B cell (primary cell): ENCODE data around the gene DGCR2. TPM values are rescaled to one million over a fixed set of nuclear protein-coding genes. Genes with fewer than 3 reads are reported as not detected.

ENCODE experiments used
- ATAC-seq: fragments of 200-7000 bp; cut with Tn5 transposase; one replicate; pipeline ENCODE4 v1.10.0; 2021; ENCODE audit warnings: low read depth, mild to moderate bottlenecking, moderate number of reproducible peaks, moderate library complexity
- CTCF ChIA-PET: fragments of 350-600 bp; sonication (Branson Sonifier 250); formaldehyde crosslinking; loops from one replicate; lab custom pipeline; 2021; ENCODE audit warnings: antibody characterized with exemption, inconsistent platforms; lab: Charles Lee
- POLR2A ChIA-PET: fragments of 350-600 bp; sonication (Branson Sonifier 250); formaldehyde crosslinking; loops from one replicate; lab custom pipeline; 2021; ENCODE audit warnings: antibody characterized with exemption; lab: Charles Lee
- DNase-seq: peaks from one replicate; pipeline ENCODE4 v3.0.0; 2013
- H2AFZ ChIP-seq: 2 replicates; pipeline ENCODE4 v1.6.1; 2012; ENCODE audit warnings: mild to moderate bottlenecking, low read depth, low read length; ENCODE audit not compliant: insufficient read depth, poor library complexity, severe bottlenecking
- H3K27ac ChIP-seq, 2 donors: 1 replicate in 1 of 2; 2 replicates in 1 of 2; pipeline ENCODE4 v1.5.1; 2012 to 2013; ENCODE audit warnings: low read length in 2 of 2, mild to moderate bottlenecking in 2 of 2, moderate library complexity in 1 of 2
- H3K27me3 ChIP-seq, 4 experiments: fragments of 200-600 bp in 1 of 4; sonication (generic) in 1 of 4; replicated peaks in 1 of 4; 1 replicate in 2 of 4; 2 replicates in 2 of 4; pipeline versions ENCODE4 v1.6.1 to v1.7.0; 2013 to 2016; ENCODE audit warnings: low read length in 3 of 4, mild to moderate bottlenecking in 2 of 4, mixed read lengths in 1 of 4, moderate library complexity in 1 of 4; ENCODE audit not compliant: insufficient read depth in 4 of 4, control insufficient read depth in 3 of 4; ENCODE audit errors: control extremely low read depth in 1 of 4
- H3K36me3 ChIP-seq, 2 experiments: replicated peaks in 1 of 2; 1 replicate in 1 of 2; 2 replicates in 1 of 2; pipeline versions ENCODE4 v1.6.1 to v1.7.1; 2013; ENCODE audit warnings: low read length in 1 of 2; ENCODE audit not compliant: insufficient read depth in 2 of 2, control insufficient read depth in 1 of 2; ENCODE audit errors: control extremely low read depth in 1 of 2, extremely low read depth in 1 of 2
- H3K4me1 ChIP-seq, 2 donors: fragments of 200-600 bp in 1 of 2; sonication (generic) in 1 of 2; 1 replicate in 1 of 2; 2 replicates in 1 of 2; pipeline versions ENCODE4 v1.5.1 to v1.6.1; 2013 to 2017; ENCODE audit warnings: low read length in 2 of 2; ENCODE audit not compliant: control insufficient read depth in 2 of 2, insufficient read depth in 2 of 2
- H3K4me2 ChIP-seq: replicated peaks from 2 replicates; pipeline ENCODE3; 2012; ENCODE audit warnings: mild to moderate bottlenecking, low read depth, low read length; ENCODE audit not compliant: poor library complexity, severe bottlenecking
- H3K4me3 ChIP-seq, 5 experiments: fragments of 200-600 bp in 1 of 5; sonication (generic) in 1 of 5; 1 replicate in 3 of 5; 2 replicates in 2 of 5; pipeline versions ENCODE4 v1.5.1 to v1.7.0; 2011 to 2016; ENCODE audit warnings: low read length in 4 of 5, mild to moderate bottlenecking in 4 of 5, low read depth in 2 of 5, control low read depth in 1 of 5, moderate library complexity in 1 of 5; ENCODE audit not compliant: insufficient read depth in 1 of 5; ENCODE audit errors: control extremely low read depth in 1 of 5, extremely low read depth in 1 of 5
- H3K79me2 ChIP-seq: fragments of 200-600 bp; sonication (generic); one replicate; pipeline ENCODE4 v1.6.0; 2016; ENCODE audit warnings: low read length; ENCODE audit not compliant: control insufficient read depth, insufficient read depth
- H3K9ac ChIP-seq: fragments of 200-600 bp; sonication (generic); 2 replicates; pipeline ENCODE4 v1.6.1; 2017; ENCODE audit warnings: mild to moderate bottlenecking, low read length, moderate library complexity
- H3K9me3 ChIP-seq, 3 donors: one replicate each; pipeline versions ENCODE4 v1.6.1 to v1.7.1; 2013; ENCODE audit warnings: low read length in 2 of 3; ENCODE audit not compliant: control insufficient read depth in 2 of 3, insufficient read depth in 1 of 3; ENCODE audit errors: control extremely low read depth in 1 of 3
- H4K20me1 ChIP-seq: 2 replicates; pipeline ENCODE4 v1.6.0; 2012; ENCODE audit warnings: mild to moderate bottlenecking, low read length; ENCODE audit not compliant: insufficient read depth, control insufficient read depth, poor library complexity, severe bottlenecking
- H3K27ac Mint-ChIP-seq: one replicate; pipeline ENCODE4 v1.8.0; 2021; ENCODE audit warnings: mixed read lengths
- H3K27me3 Mint-ChIP-seq: one replicate; pipeline ENCODE4 v1.8.0; 2021; ENCODE audit warnings: mixed read lengths
- H3K4me1 Mint-ChIP-seq: one replicate; pipeline ENCODE4 v1.8.0; 2021; ENCODE audit warnings: mixed read lengths
- H3K4me3 Mint-ChIP-seq: one replicate; pipeline ENCODE4 v1.8.0; 2021; ENCODE audit warnings: mixed read lengths
- H3K9me3 Mint-ChIP-seq: one replicate; pipeline ENCODE4 v1.8.0; 2022; ENCODE audit warnings: mixed read lengths; ENCODE audit not compliant: insufficient read depth
- EZH2 ChIP-seq: IDR thresholded peaks from 2 replicates; pipeline ENCODE4 v1.6.1; 2012; ENCODE audit warnings: borderline replicate concordance, low read depth, mild to moderate bottlenecking, moderate library complexity, low read length; ENCODE audit not compliant: insufficient read depth, poor library complexity, severe bottlenecking
- WGBS: methylation state at CpG from one replicate; pipeline ENCODE4 v1.1.5; 2013; ENCODE audit warnings: missing lambda C conversion rate; ENCODE audit not compliant: insufficient coverage; 5-methylcytosine and 5-hydroxymethylcytosine counted together
- intact Hi-C: fragments of 100-400 bp; cut with micrococcal nuclease; formaldehyde crosslinking; loops from one replicate; pipeline ENCODE4 v1.10.0; 2022
- polyA plus RNA-seq: library from polyadenylated mRNA; depleted of rRNA; stranded (reverse); fragments of >200 nt; gene quantifications from 2 replicates; pipeline ENCODE4 v1.2.3, GENCODE V29; 2012
- total RNA-seq, 2 donors: library from RNA; stranded (reverse); fragments of 120-200 nt in 1 of 2; gene quantifications; 1 replicate in 1 of 2; 2 replicates in 1 of 2; pipeline versions ENCODE4 v1.2.3 to v1.2.4, GENCODE V29; 2013 to 2022
- TF ChIP-seq, protein P1 (sequence below): fragments of 200-600 bp; IDR thresholded peaks from one replicate; pipeline ENCODE4 v1.8.0; 2022; ENCODE audit warnings: antibody characterized with exemption, mild to moderate bottlenecking

DGCR2 gene
- total and polyA plus RNA-seq, 2 donors (not counting 1 experiment from before 2014, with no cell fraction given), result 28.8 to 49.5 TPM

GRCh38 chr22:19118329-19118880 is 3.8 kb downstream of the DGCR2 start:
- Mint-ChIP-seq H3K27me3 (no peaks in the 10 kb centered on the region), H3K4me1 (peaks cover 73% of the 10 kb centered on the region), H3K4me3 (peak overlapping the region; percentile 52), H3K27ac (peak overlapping the region; percentile 71), H3K9me3 (no peaks in the 10 kb centered on the region)
- ATAC-seq, result no peak
- H2AFZ ChIP-seq, result no peak overlapping the region
- H3K4me1 ChIP-seq, result peaks cover 66% of the 10 kb centered on the region in 2 donors
- peaks cover 0 to 8% of the 10 kb centered on the region in 2 experiments for H3K36me3 ChIP-seq
- H3K4me2 ChIP-seq, result peak overlapping the region; percentile 43
- H3K9ac ChIP-seq, result no peak overlapping the region
- no peaks in the 10 kb centered on the region for H3K9me3 ChIP-seq
- H3K27me3 ChIP-seq, result no peaks in the 10 kb centered on the region
- WGBS, result 61% methylated on average over 3 of the region's 4 CpGs
- H3K4me3 ChIP-seq, result no peak overlapping the region
- peaks cover 93% of the 10 kb centered on the region for H3K79me2 ChIP-seq
- peak overlapping the region; percentile 34 to 59 for H3K27ac ChIP-seq
- ChIA-PET POLR2A (interaction anchor here (0.8 kb wide), 1 partner anchor 8 kb away, joined by 3 read pairs; no protein-coding TSS in a partner anchor), CTCF (interaction anchor here (0.9 to 1.6 kb wide), 2 partner anchors 15 to 55 kb away, joined by 3 to 5 read pairs; no protein-coding TSS in a partner anchor)
- TF ChIP-seq EZH2, result no peak
- TF ChIP-seq, protein P1, sequence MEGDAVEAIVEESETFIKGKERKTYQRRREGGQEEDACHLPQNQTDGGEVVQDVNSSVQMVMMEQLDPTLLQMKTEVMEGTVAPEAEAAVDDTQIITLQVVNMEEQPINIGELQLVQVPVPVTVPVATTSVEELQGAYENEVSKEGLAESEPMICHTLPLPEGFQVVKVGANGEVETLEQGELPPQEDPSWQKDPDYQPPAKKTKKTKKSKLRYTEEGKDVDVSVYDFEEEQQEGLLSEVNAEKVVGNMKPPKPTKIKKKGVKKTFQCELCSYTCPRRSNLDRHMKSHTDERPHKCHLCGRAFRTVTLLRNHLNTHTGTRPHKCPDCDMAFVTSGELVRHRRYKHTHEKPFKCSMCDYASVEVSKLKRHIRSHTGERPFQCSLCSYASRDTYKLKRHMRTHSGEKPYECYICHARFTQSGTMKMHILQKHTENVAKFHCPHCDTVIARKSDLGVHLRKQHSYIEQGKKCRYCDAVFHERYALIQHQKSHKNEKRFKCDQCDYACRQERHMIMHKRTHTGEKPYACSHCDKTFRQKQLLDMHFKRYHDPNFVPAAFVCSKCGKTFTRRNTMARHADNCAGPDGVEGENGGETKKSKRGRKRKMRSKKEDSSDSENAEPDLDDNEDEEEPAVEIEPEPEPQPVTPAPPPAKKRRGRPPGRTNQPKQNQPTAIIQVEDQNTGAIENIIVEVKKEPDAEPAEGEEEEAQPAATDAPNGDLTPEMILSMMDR, result no peak
- intact Hi-C loops, result no loop called here
- peak; percentile 61 for DNase-seq
- peaks cover 77% of the 10 kb centered on the region for H4K20me1 ChIP-seq

DNA sequence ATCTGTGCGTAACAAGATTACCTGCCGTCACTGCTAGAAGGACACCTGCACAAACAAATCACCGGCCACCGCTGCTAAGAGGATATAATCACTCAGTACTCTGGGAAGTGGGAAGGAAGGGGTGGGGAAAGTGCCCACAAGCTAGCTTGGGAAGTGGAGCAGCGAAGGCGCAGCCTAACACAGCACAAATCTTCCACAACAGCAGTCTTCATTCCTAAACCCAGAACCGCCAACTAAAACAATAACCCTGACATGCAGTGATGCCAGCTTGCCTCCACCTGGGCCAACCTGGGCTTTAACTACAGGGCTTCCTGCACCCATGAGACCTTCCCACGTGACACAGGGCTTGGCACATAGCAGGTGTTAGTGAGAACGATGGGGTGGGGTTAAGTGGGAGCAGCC is 5.1 kb downstream of the DGCR2 start:
- WGBS, result no CpG with 5 or more reads among the region's 9 CpGs
- Histone ChIP-seq H3K27me3 (no peaks in the 10 kb centered on the region), H3K79me2 (peaks cover 100% of the 10 kb centered on the region), H3K9ac (no peak overlapping the region), H3K4me2 (peak overlapping the region; percentile 17), H3K4me1 (peaks cover 59 to 66% of the 10 kb centered on the region in 2 donors), H3K27ac (no peak overlapping the region), H3K4me3 (no peak overlapping the region), H3K36me3 (peaks cover 0 to 8% of the 10 kb centered on the region in 2 experiments), H2AFZ (no peak overlapping the region), H4K20me1 (peaks cover 77% of the 10 kb centered on the region), H3K9me3 (no peaks in the 10 kb centered on the region)
- intact Hi-C loops, result no loop called here
- ATAC-seq (no peak), DNase-seq (no peak)
- H3K27ac Mint-ChIP-seq, result peak overlapping the region; percentile 16
- H3K27me3 Mint-ChIP-seq, result no peaks in the 10 kb centered on the region
- TF ChIP-seq, protein P1, result no peak
- ChIA-PET CTCF (interaction anchor here (1.0 to 1.6 kb wide), 2 partner anchors 27 to 57 kb away, joined by 3 to 5 read pairs; partner anchors contain the start of gene ESS2), POLR2A (interaction anchor here (0.6 kb wide), 1 partner anchor 1340 kb away, joined by 8 read pairs; no protein-coding TSS in a partner anchor)
- peaks cover 74% of the 10 kb centered on the region for H3K4me1 Mint-ChIP-seq
- peak overlapping the region; percentile 12 for H3K4me3 Mint-ChIP-seq
- H3K9me3 Mint-ChIP-seq, result no peaks in the 10 kb centered on the region
